ENCODE data around the gene GNAI2.
A peak's percentile ranks its signal among the peaks of the same experiment; 100 is the strongest.
"Not testable (repeated sequence)": the region's sequence is repeated elsewhere in the genome, so short reads cannot be mapped to it uniquely, and the experiment has no call there.

Gene GNAI2

DNA sequence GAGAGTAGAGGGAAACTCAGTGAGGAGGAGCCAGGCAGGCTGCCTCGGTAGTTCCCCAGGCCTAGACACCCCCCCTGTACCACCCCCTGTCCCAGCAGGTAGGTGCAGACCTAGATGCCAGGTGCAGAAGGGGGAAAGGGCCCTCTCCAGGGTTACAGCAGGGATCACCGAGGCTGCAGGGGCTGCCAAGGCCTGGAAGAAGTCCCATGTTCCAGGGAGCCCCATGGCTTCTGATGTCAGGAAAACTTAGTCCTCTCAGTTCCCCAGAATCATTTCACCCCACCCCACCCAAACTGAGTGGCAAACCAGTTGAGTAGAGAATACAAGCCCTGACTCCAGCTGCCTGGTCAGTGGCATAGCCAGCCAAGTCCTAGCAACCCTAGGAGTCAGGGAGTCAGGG, 25.5 kb downstream of the GNAI2 start:
- Histone ChIP-seq H3K4me1 (ENCODE audit: control insufficient read depth, insufficient read depth, low read length) (peaks cover 39% of the 10 kb centered on the region), H3K27me3 (replicated peaks; ENCODE audit: control insufficient read depth, insufficient read depth, low read length) (no peaks in the 10 kb centered on the region), H3K9ac (ENCODE audit: low read length) (peak overlapping the region; percentile 87), H3K9me3 (ENCODE audit: control insufficient read depth, low read length) (no peaks in the 10 kb centered on the region), H3K36me3 (ENCODE audit: control insufficient read depth, insufficient read depth, low read length, severe bottlenecking) (peaks cover 21% of the 10 kb centered on the region), H3K4me3 (ENCODE audit: low read length) (no peak overlapping the region)
- DNase-seq (ENCODE audit: low read depth), result no peak

DNA sequence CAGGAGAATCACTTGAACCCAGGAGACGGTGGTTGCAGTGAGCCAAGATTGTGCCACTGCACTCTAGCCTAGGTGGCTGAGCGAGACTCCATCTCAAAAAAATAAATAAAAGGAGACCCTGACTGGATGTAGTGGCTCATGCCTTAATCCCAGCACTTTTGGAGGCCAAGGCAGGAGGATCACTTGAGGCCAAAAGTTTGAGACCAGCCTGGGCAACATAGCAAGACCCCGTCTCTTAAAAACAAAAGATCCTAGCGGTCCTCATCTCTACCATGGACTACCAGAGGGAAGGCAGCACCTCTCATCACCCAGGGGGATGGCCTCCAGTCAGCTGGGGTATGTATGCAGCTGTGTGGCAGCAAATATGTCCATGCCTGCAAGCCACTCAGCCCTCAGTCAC, 26.2 kb downstream of the GNAI2 start:
- DNase-seq (ENCODE audit: low read depth); H3K9ac ChIP-seq (ENCODE audit: low read length); H3K27me3 ChIP-seq (replicated peaks; ENCODE audit: control insufficient read depth, insufficient read depth, low read length); H3K9me3 ChIP-seq (ENCODE audit: control insufficient read depth, low read length); H3K4me3 ChIP-seq (ENCODE audit: low read length): not testable (repeated sequence)
- Histone ChIP-seq H3K36me3 (ENCODE audit: control insufficient read depth, insufficient read depth, low read length, severe bottlenecking) (peaks cover 14% of the 10 kb centered on the region), H3K4me1 (ENCODE audit: control insufficient read depth, insufficient read depth, low read length) (peaks cover 43% of the 10 kb centered on the region)

DNA sequence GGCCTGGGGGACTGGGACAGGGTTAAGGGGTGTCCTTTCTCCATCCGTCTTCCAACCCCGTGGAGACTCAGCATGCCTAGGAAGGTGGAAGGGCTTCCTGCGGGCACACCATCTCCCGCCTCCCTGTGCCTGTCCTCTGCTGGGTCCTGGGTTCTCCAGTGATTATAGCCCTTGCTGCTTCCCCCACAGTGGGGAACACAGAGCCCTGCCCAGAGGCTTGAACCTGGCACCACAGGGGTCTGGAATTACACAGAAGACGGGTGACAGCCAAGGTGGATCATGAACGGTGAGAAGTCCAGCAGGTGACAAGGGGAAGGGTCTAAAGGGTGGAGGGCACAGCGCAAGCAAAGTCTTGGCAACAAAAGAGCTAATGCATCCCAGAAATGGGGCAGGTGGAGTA, 26.8 kb downstream of the GNAI2 start:
- H3K9ac ChIP-seq (ENCODE audit: low read length), result no peak overlapping the region
- no peaks in the 10 kb centered on the region for H3K9me3 ChIP-seq (ENCODE audit: control insufficient read depth, low read length)
- DNase-seq (ENCODE audit: low read depth), result no peak
- H3K27me3 ChIP-seq (replicated peaks; ENCODE audit: control insufficient read depth, insufficient read depth, low read length), result no peaks in the 10 kb centered on the region
- peaks cover 10% of the 10 kb centered on the region for H3K36me3 ChIP-seq (ENCODE audit: control insufficient read depth, insufficient read depth, low read length, severe bottlenecking)
- H3K4me3 ChIP-seq (ENCODE audit: low read length), result no peak overlapping the region
- H3K4me1 ChIP-seq (ENCODE audit: control insufficient read depth, insufficient read depth, low read length), result peaks cover 48% of the 10 kb centered on the region

DNA sequence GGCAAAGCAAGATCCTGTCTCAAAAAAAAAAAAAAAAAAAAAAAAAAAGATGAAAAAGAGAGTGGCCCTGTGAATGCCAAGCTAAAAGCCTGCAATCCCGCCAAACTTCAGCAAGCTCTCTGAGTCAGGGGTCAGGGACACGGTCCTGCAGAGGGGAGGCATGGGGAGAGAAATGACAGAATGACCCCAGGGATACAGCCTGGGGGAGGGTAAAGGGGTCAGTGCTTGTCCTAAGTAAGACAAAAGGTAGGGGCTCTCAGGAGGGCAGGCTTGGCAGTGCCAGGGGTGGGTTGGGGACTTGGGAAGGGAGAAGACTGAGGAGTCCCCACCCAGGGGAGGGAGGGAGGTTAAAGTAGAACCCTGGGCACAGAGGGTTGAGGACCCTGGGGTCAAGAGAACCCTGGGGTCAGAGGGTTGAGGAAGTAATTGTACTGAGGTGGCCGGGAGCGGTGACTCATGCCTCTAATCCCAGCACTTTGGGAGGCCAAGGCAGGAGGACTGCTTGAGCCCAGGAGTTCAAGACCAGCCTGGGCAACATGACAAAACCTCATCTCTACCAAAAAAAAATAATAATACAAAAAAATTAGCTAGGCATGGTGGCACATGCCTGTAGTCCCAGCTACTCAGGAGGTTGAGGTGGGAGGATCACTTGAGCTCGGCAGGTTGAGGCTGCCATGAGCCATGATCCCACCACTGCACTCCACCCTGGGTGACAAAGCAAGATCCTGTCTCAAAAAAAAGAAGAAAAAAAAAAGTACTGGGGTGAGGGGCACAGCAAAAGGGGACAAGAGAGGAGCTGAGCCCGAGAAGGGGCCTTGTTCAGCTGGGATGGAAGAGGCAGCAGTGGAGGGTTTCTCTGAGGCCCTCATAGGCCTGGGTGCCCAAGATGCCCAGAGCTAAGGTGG, 27.7 kb downstream of the GNAI2 start:
- Histone ChIP-seq H3K9me3 (ENCODE audit: control insufficient read depth, low read length) (no peaks in the 10 kb centered on the region), H3K36me3 (ENCODE audit: control insufficient read depth, insufficient read depth, low read length, severe bottlenecking) (peaks cover under 1% of the 10 kb centered on the region), H3K4me3 (ENCODE audit: low read length) (no peak overlapping the region), H3K27me3 (replicated peaks; ENCODE audit: control insufficient read depth, insufficient read depth, low read length) (no peaks in the 10 kb centered on the region), H3K4me1 (ENCODE audit: control insufficient read depth, insufficient read depth, low read length) (peaks cover 53% of the 10 kb centered on the region), H3K9ac (ENCODE audit: low read length) (peak overlapping the region; percentile 38)
- DNase-seq (ENCODE audit: low read depth), result no peak

DNA sequence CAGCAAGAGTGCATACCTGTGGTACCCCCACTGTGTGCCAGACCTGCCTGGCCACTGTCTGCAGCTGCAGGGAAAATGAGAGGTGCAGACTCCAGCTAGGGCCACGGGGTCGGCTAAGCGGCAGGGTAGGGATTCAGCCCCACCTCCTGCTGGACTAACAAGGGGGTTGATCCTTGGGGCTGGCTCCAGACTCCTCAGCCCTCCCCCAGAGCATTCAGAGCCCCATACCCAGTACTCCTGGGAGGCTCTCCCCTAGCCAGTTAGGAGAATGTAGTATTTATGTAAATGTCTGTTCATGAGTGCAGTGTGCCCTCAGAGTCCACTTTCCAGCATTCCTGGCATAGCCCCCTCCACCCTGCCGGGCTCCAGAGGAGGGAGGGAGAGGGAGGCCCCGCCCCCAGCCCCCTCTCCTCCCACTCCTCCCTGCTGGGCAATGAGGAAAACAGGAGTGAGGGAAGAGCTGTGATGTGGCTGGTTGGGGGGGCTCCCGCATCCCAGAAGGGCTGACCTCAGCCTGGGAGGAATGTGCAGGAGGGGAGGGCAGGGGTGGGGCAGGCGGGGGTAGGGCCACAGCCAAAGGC, 28.5 kb downstream of the GNAI2 start:
- peaks cover 60% of the 10 kb centered on the region for H3K4me1 ChIP-seq (ENCODE audit: control insufficient read depth, insufficient read depth, low read length)

DNA sequence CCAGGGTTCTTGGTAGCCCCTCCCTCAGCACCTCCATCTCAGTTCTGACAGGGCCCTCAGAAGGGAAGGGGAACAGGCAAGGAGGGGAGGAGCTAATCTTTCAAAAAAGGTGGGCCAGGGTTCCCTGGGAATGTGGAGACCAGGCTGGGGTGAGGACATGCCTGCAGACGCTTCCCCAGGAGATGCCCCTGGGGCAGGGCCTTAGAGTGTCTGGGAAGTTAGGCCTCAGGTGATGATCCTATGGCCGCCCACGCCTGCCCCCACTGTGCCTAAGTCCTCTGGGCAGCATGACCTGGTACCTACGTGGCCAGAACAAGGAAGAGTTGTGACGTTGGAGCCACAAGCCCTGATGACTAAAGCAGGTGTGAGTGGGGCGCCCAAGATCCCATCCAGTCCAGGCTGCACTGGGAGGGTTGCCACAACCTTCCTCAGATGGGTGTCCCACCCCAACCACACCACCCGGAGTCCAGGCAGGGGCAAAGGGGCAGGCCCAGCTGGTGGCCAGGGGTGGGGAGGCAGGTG, 29.0 kb downstream of the GNAI2 start:
- Histone ChIP-seq H3K4me3 (ENCODE audit: low read length) (no peak overlapping the region), H3K9me3 (ENCODE audit: control insufficient read depth, low read length) (no peaks in the 10 kb centered on the region), H3K4me1 (ENCODE audit: control insufficient read depth, insufficient read depth, low read length) (peaks cover 62% of the 10 kb centered on the region), H3K9ac (ENCODE audit: low read length) (peak overlapping the region; percentile 29), H3K27me3 (replicated peaks; ENCODE audit: control insufficient read depth, insufficient read depth, low read length) (no peaks in the 10 kb centered on the region), H3K36me3 (ENCODE audit: control insufficient read depth, insufficient read depth, low read length, severe bottlenecking) (no peaks in the 10 kb centered on the region)
- DNase-seq (ENCODE audit: low read depth), result no peak

More for the DNA sequence above, 28.5 kb downstream of the GNAI2 start:
- Histone ChIP-seq H3K9me3 (ENCODE audit: control insufficient read depth, low read length) (no peaks in the 10 kb centered on the region), H3K9ac (ENCODE audit: low read length) (peak overlapping the region; percentile 38), H3K27me3 (replicated peaks; ENCODE audit: control insufficient read depth, insufficient read depth, low read length) (no peaks in the 10 kb centered on the region), H3K36me3 (ENCODE audit: control insufficient read depth, insufficient read depth, low read length, severe bottlenecking) (no peaks in the 10 kb centered on the region), H3K4me3 (ENCODE audit: low read length) (no peak overlapping the region)
- peak; percentile 93 for DNase-seq (ENCODE audit: low read depth)

DNA sequence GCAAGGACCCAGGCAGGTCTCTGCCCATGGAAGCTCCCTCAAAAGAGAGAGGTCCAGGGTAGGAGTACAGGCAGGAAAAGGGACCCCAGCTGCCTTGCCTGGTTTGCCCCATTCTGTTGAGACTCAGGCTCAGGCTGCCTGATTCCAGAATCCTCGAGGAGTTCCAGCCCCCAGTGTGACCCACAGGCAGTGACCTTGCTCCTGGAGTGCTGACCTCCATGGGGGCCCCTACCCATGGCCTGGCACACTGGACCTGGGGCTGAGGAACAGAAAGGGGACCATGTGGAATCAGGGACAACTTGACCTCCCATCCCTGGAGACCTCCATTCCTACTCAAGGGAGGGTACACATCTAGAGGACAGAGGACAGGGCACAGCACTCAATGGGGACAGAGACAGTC, 29.6 kb downstream of the GNAI2 start:
- Histone ChIP-seq H3K9me3 (ENCODE audit: control insufficient read depth, low read length) (no peaks in the 10 kb centered on the region), H3K4me3 (ENCODE audit: low read length) (no peak overlapping the region), H3K4me1 (ENCODE audit: control insufficient read depth, insufficient read depth, low read length) (peaks cover 61% of the 10 kb centered on the region), H3K36me3 (ENCODE audit: control insufficient read depth, insufficient read depth, low read length, severe bottlenecking) (no peaks in the 10 kb centered on the region), H3K9ac (ENCODE audit: low read length) (no peak overlapping the region), H3K27me3 (replicated peaks; ENCODE audit: control insufficient read depth, insufficient read depth, low read length) (no peaks in the 10 kb centered on the region)
- DNase-seq (ENCODE audit: low read depth), result no peak

DNA sequence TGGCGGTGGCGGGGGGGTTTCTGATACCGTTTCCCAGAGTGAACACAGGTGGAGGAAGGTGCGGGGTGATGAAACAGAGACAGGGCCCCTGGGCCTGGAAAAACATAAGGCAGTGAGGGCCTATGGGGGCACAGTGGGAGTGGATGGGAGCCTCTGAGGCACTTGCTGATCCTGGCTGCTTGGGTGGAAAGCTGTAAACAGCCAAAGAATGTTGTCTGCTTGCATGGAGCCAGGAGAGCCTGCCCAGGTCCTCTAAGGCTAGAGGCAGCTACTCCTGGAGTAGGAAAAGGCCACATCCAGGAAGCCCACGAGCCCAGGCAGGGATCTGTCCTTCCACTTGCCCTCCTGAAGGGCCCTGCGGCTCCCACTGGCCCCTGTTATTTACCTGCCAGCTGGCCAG, 30.0 kb downstream of the GNAI2 start:
- Histone ChIP-seq H3K27me3 (replicated peaks; ENCODE audit: control insufficient read depth, insufficient read depth, low read length) (no peaks in the 10 kb centered on the region), H3K9me3 (ENCODE audit: control insufficient read depth, low read length) (no peaks in the 10 kb centered on the region), H3K36me3 (ENCODE audit: control insufficient read depth, insufficient read depth, low read length, severe bottlenecking) (no peaks in the 10 kb centered on the region), H3K4me1 (ENCODE audit: control insufficient read depth, insufficient read depth, low read length) (peaks cover 57% of the 10 kb centered on the region), H3K9ac (ENCODE audit: low read length) (no peak overlapping the region), H3K4me3 (ENCODE audit: low read length) (no peak overlapping the region)
- no peak for DNase-seq (ENCODE audit: low read depth)

DNA sequence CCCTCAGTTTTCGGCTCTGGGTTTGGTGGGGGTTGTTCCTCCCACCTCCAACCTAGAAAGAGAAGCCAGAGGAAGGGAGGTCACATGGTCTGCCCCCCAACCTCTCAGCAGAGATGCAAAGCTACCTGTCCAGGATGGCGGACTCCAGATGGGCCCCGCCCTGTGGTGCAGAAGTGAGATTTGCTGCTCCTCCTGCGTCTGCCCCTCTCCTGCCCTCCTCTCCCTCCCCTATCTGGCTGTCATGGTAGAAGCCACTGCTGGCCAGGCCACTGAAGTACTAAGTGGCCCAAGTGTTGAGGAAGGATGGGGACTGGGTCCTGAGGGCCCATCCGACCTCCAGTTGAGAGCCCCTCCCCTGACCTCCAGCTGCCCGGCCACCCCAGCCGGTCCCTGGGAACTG, 30.8 kb downstream of the GNAI2 start:
- Histone ChIP-seq H3K27me3 (replicated peaks; ENCODE audit: control insufficient read depth, insufficient read depth, low read length) (no peaks in the 10 kb centered on the region), H3K9me3 (ENCODE audit: control insufficient read depth, low read length) (no peaks in the 10 kb centered on the region), H3K36me3 (ENCODE audit: control insufficient read depth, insufficient read depth, low read length, severe bottlenecking) (no peaks in the 10 kb centered on the region), H3K4me3 (ENCODE audit: low read length) (peak overlapping the region; percentile 65), H3K9ac (ENCODE audit: low read length) (peak overlapping the region; percentile 79), H3K4me1 (ENCODE audit: control insufficient read depth, insufficient read depth, low read length) (peaks cover 50% of the 10 kb centered on the region)
- DNase-seq (ENCODE audit: low read depth), result no peak

DNA sequence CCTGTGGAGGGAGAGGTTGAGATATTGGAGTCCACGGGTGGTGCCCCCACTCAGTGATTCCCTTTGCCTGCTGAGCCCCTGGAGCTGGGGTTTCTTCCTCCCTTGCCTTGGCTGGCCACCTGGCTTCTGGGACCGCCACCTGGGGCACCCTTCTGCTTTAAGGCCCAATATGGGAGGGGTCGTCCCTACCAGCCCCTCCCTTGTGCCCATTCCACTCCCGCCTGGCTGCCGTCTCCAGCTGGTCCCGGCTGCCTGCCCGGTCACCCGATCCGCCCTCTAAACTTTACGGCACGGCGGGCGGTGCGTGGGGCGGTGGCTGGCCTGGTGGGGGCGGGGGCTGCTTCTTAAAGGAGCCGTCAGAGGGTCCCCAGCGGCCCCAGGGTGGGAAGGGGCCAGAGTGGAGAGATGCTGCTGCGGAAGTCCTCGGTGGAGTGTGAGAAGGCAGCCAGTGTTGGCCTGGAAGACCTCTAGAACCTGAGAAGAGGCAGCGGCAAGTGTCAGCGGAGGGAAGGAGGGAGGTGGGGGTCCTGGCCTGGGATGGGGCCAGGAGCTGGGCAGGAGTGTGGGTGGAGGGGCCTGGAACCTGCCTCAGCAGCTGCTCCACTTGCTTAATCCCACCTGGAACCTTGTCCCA, 31.4 kb downstream of the GNAI2 start:
- Histone ChIP-seq H3K4me1 (ENCODE audit: control insufficient read depth, insufficient read depth, low read length) (peaks cover 50% of the 10 kb centered on the region), H3K9ac (ENCODE audit: low read length) (peak overlapping the region; percentile 79), H3K27me3 (replicated peaks; ENCODE audit: control insufficient read depth, insufficient read depth, low read length) (no peaks in the 10 kb centered on the region), H3K9me3 (ENCODE audit: control insufficient read depth, low read length) (no peaks in the 10 kb centered on the region), H3K36me3 (ENCODE audit: control insufficient read depth, insufficient read depth, low read length, severe bottlenecking) (no peaks in the 10 kb centered on the region), H3K4me3 (ENCODE audit: low read length) (peak overlapping the region; percentile 65)
- peak; percentile 68 for DNase-seq (ENCODE audit: low read depth)

DNA sequence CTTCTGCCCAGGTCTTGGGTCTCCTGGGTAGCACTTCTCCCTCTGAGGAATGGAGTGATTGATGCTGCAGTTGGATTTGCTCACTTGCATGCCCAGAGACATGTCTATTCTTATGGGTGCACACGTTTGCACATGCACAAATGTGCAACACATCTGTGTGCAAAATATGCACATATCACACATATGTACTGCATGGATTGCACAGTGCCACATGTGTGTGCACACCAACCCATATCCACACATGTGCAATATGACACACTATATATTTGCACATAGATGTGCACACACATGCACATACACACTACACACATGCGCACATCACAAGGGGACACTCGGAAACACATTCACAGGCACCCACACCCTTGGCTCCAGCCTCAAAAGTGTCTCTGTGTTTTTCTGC, 32.3 kb downstream of the GNAI2 start:
- Histone ChIP-seq H3K4me3 (ENCODE audit: low read length) (no peak overlapping the region), H3K9ac (ENCODE audit: low read length) (no peak overlapping the region), H3K9me3 (ENCODE audit: control insufficient read depth, low read length) (no peaks in the 10 kb centered on the region), H3K27me3 (replicated peaks; ENCODE audit: control insufficient read depth, insufficient read depth, low read length) (no peaks in the 10 kb centered on the region), H3K4me1 (ENCODE audit: control insufficient read depth, insufficient read depth, low read length) (peaks cover 48% of the 10 kb centered on the region), H3K36me3 (ENCODE audit: control insufficient read depth, insufficient read depth, low read length, severe bottlenecking) (no peaks in the 10 kb centered on the region)
- no peak for DNase-seq (ENCODE audit: low read depth)

Measured in adipocyte (in vitro differentiated cells).